GM19328 (cell line): Measurements from ENCODE around the gene BICDL2.
"Not testable (repeated sequence)": the region's sequence is repeated elsewhere in the genome, so short reads cannot be mapped to it uniquely, and the experiment has no call there.

Source experiments
- ATAC-seq: cut with Tn5 transposase; IDR thresholded peaks from one replicate; pipeline ENCODE4 v1.9.1; 2021; ENCODE audit warnings: mild to moderate bottlenecking, moderate library complexity; ENCODE audit not compliant: unreplicated experiment

Gene BICDL2

GRCh38 chr16:3036726-3037315, at the start of gene BICDL2:
BICDL2 (minus strand) TSS chr16:3036944; CDS start chr16:3035496, 1,448 bp downstream.
- ATAC-seq: no peak

- no peak for ATAC-seq
Measured at GRCh38 chr16:3085868-3086595, 49.3 kb upstream of the BICDL2 start.

- no peak for ATAC-seq
Measured at GRCh38 chr16:3084969-3085670, 48.4 kb upstream of the BICDL2 start.

- no peak for ATAC-seq
Measured at GRCh38 chr16:3084491-3084890, 47.7 kb upstream of the BICDL2 start.

- not testable (repeated sequence) for ATAC-seq
Measured at GRCh38 chr16:3083408-3083807, 46.7 kb upstream of the BICDL2 start.

GRCh38 chr16:3081957-3082356, 45.2 kb upstream of the BICDL2 start:
- not testable (repeated sequence) for ATAC-seq

GRCh38 chr16:3080024-3080423, 43.3 kb upstream of the BICDL2 start:
- ATAC-seq: no peak

GRCh38 chr16:3076577-3076976, 39.8 kb upstream of the BICDL2 start:
- no peak for ATAC-seq

GRCh38 chr16:3075946-3076345, 39.2 kb upstream of the BICDL2 start:
- not testable (repeated sequence) for ATAC-seq

GRCh38 chr16:3075523-3075915, 38.8 kb upstream of the BICDL2 start:
- ATAC-seq: no peak

GRCh38 chr16:3074860-3075522, 38.2 kb upstream of the BICDL2 start:
- ATAC-seq: peak; percentile 77

- ATAC-seq: no peak
Measured at GRCh38 chr16:3073448-3073847, 36.7 kb upstream of the BICDL2 start.

GRCh38 chr16:3072576-3073263, 36.0 kb upstream of the BICDL2 start:
- ATAC-seq: not testable (repeated sequence)

GRCh38 chr16:3072148-3072547, 35.4 kb upstream of the BICDL2 start:
- not testable (repeated sequence) for ATAC-seq

- no peak for ATAC-seq
Measured at GRCh38 chr16:3071655-3072054, 34.9 kb upstream of the BICDL2 start.

- no peak for ATAC-seq
Measured at GRCh38 chr16:3070608-3071111, 33.9 kb upstream of the BICDL2 start.

- ATAC-seq: not testable (repeated sequence)
Measured at GRCh38 chr16:3069146-3069545, 32.4 kb upstream of the BICDL2 start.

GRCh38 chr16:3068487-3068886, 31.7 kb upstream of the BICDL2 start:
- no peak for ATAC-seq

- ATAC-seq: no peak
Measured at GRCh38 chr16:3066440-3066748, 29.6 kb upstream of the BICDL2 start.

GRCh38 chr16:3065742-3066439, 29.1 kb upstream of the BICDL2 start:
- no peak for ATAC-seq
